ENCODE results near the gene ZFAND6.
"Not testable (repeated sequence)": the region's sequence is repeated elsewhere in the genome, so short reads cannot be mapped to it uniquely, and the experiment has no call there.

The ZFAND6 gene

GRCh38 chr15:80019168-80019745, 40.2 kb upstream of the ZFAND6 start:
- Histone ChIP-seq H3K4me3 (no peak overlapping the region), H3K36me3 (ENCODE audit: insufficient read depth, low read length) (no peaks in the 10 kb centered on the region), H3K9ac (ENCODE audit: insufficient read length) (no peak overlapping the region), H3K9me3 (ENCODE audit: low read depth, low read length) (no peaks in the 10 kb centered on the region), H3K27ac (no peak overlapping the region)
- no peak for TF ChIP-seq EZH2 (IDR thresholded peaks at IDR 0.05)
- no peak for TF ChIP-seq FOXP2 (optimal IDR thresholded peaks at IDR 0.05; ENCODE audit: control extremely low read depth, extremely low read length, insufficient read depth)
- TF ChIP-seq POLR2AphosphoS5 (IDR thresholded peaks at IDR 0.05; ENCODE audit: borderline replicate concordance, low read depth, low read length) = no peak
- DNase-seq (ENCODE audit: low read depth, low spot score) = no peak

GRCh38 chr15:80020149-80020548, 39.3 kb upstream of the ZFAND6 start:
- not testable (repeated sequence) for H3K4me3 ChIP-seq; H3K27ac ChIP-seq; H3K9me3 ChIP-seq (ENCODE audit: low read depth, low read length); H3K36me3 ChIP-seq (ENCODE audit: insufficient read depth, low read length); DNase-seq (ENCODE audit: low read depth, low spot score); H3K9ac ChIP-seq (ENCODE audit: insufficient read length)

- DNase-seq (ENCODE audit: low read depth, low spot score) = no peak
- Histone ChIP-seq H3K4me3 (no peak overlapping the region), H3K9ac (ENCODE audit: insufficient read length) (no peak overlapping the region), H3K9me3 (ENCODE audit: low read depth, low read length) (no peaks in the 10 kb centered on the region), H3K36me3 (ENCODE audit: insufficient read depth, low read length) (no peaks in the 10 kb centered on the region), H3K27ac (no peak overlapping the region)
- no peak for TF ChIP-seq EZH2 (IDR thresholded peaks at IDR 0.05)
- no peak for TF ChIP-seq FOXP2 (optimal IDR thresholded peaks at IDR 0.05; ENCODE audit: control extremely low read depth, extremely low read length, insufficient read depth)
- no peak for TF ChIP-seq POLR2AphosphoS5 (IDR thresholded peaks at IDR 0.05; ENCODE audit: borderline replicate concordance, low read depth, low read length)
Measured at GRCh38 chr15:80020731-80021130, 38.7 kb upstream of the ZFAND6 start.

GRCh38 chr15:80026310-80026709, 33.2 kb upstream of the ZFAND6 start:
- Histone ChIP-seq H3K9me3 (ENCODE audit: low read depth, low read length) (no peaks in the 10 kb centered on the region), H3K9ac (ENCODE audit: insufficient read length) (no peak overlapping the region), H3K27ac (no peak overlapping the region), H3K36me3 (ENCODE audit: insufficient read depth, low read length) (no peaks in the 10 kb centered on the region), H3K4me3 (no peak overlapping the region)
- no peak for DNase-seq (ENCODE audit: low read depth, low spot score)
- TF ChIP-seq POLR2AphosphoS5 (IDR thresholded peaks at IDR 0.05; ENCODE audit: borderline replicate concordance, low read depth, low read length) = no peak
- TF ChIP-seq FOXP2 (optimal IDR thresholded peaks at IDR 0.05; ENCODE audit: control extremely low read depth, extremely low read length, insufficient read depth) = no peak
- no peak for TF ChIP-seq EZH2 (IDR thresholded peaks at IDR 0.05)

- Histone ChIP-seq H3K36me3 (ENCODE audit: insufficient read depth, low read length) (no peaks in the 10 kb centered on the region), H3K4me3 (no peak overlapping the region), H3K9me3 (ENCODE audit: low read depth, low read length) (no peaks in the 10 kb centered on the region), H3K9ac (ENCODE audit: insufficient read length) (no peak overlapping the region), H3K27ac (no peak overlapping the region)
- DNase-seq (ENCODE audit: low read depth, low spot score) = no peak
- TF ChIP-seq FOXP2 (optimal IDR thresholded peaks at IDR 0.05; ENCODE audit: control extremely low read depth, extremely low read length, insufficient read depth) = no peak
- TF ChIP-seq EZH2 (IDR thresholded peaks at IDR 0.05) = no peak
- TF ChIP-seq POLR2AphosphoS5 (IDR thresholded peaks at IDR 0.05; ENCODE audit: borderline replicate concordance, low read depth, low read length) = no peak
Measured at GRCh38 chr15:80026754-80027153, 32.7 kb upstream of the ZFAND6 start.

- no peak for DNase-seq (ENCODE audit: low read depth, low spot score)
- no peak for TF ChIP-seq FOXP2 (optimal IDR thresholded peaks at IDR 0.05; ENCODE audit: control extremely low read depth, extremely low read length, insufficient read depth)
- no peak for TF ChIP-seq EZH2 (IDR thresholded peaks at IDR 0.05)
- no peak for TF ChIP-seq POLR2AphosphoS5 (IDR thresholded peaks at IDR 0.05; ENCODE audit: borderline replicate concordance, low read depth, low read length)
- no peaks in the 10 kb centered on the region for H3K36me3 ChIP-seq (ENCODE audit: insufficient read depth, low read length)
- no peak overlapping the region for H3K9ac ChIP-seq (ENCODE audit: insufficient read length)
- no peak overlapping the region for H3K4me3 ChIP-seq
- H3K9me3 ChIP-seq (ENCODE audit: low read depth, low read length) = no peaks in the 10 kb centered on the region
- H3K27ac ChIP-seq = no peak overlapping the region
Measured at GRCh38 chr15:80028937-80029336, 30.5 kb upstream of the ZFAND6 start.

- Histone ChIP-seq H3K36me3 (ENCODE audit: insufficient read depth, low read length) (no peaks in the 10 kb centered on the region), H3K4me3 (no peak overlapping the region), H3K9ac (ENCODE audit: insufficient read length) (no peak overlapping the region), H3K9me3 (ENCODE audit: low read depth, low read length) (no peaks in the 10 kb centered on the region), H3K27ac (no peak overlapping the region)
- no peak for DNase-seq (ENCODE audit: low read depth, low spot score)
- TF ChIP-seq EZH2 (IDR thresholded peaks at IDR 0.05) (no peak), POLR2AphosphoS5 (IDR thresholded peaks at IDR 0.05; ENCODE audit: borderline replicate concordance, low read depth, low read length) (no peak), FOXP2 (optimal IDR thresholded peaks at IDR 0.05; ENCODE audit: control extremely low read depth, extremely low read length, insufficient read depth) (no peak)
Measured at GRCh38 chr15:80031841-80032240, 27.6 kb upstream of the ZFAND6 start.

GRCh38 chr15:80034629-80035028, 24.8 kb upstream of the ZFAND6 start:
- H3K9me3 ChIP-seq (ENCODE audit: low read depth, low read length) = no peaks in the 10 kb centered on the region
- TF ChIP-seq EZH2 (IDR thresholded peaks at IDR 0.05) (no peak), POLR2AphosphoS5 (IDR thresholded peaks at IDR 0.05; ENCODE audit: borderline replicate concordance, low read depth, low read length) (no peak), FOXP2 (optimal IDR thresholded peaks at IDR 0.05; ENCODE audit: control extremely low read depth, extremely low read length, insufficient read depth) (no peak)
- H3K9ac ChIP-seq (ENCODE audit: insufficient read length) = no peak overlapping the region
- no peaks in the 10 kb centered on the region for H3K36me3 ChIP-seq (ENCODE audit: insufficient read depth, low read length)
- no peak overlapping the region for H3K27ac ChIP-seq
- no peak for DNase-seq (ENCODE audit: low read depth, low spot score)
- H3K4me3 ChIP-seq = no peak overlapping the region

- no peak overlapping the region for H3K4me3 ChIP-seq
- H3K36me3 ChIP-seq (ENCODE audit: insufficient read depth, low read length) = no peaks in the 10 kb centered on the region
- no peak overlapping the region for H3K9ac ChIP-seq (ENCODE audit: insufficient read length)
- no peaks in the 10 kb centered on the region for H3K9me3 ChIP-seq (ENCODE audit: low read depth, low read length)
- DNase-seq (ENCODE audit: low read depth, low spot score) = no peak
- no peak for TF ChIP-seq FOXP2 (optimal IDR thresholded peaks at IDR 0.05; ENCODE audit: control extremely low read depth, extremely low read length, insufficient read depth)
- no peak for TF ChIP-seq POLR2AphosphoS5 (IDR thresholded peaks at IDR 0.05; ENCODE audit: borderline replicate concordance, low read depth, low read length)
- no peak for TF ChIP-seq EZH2 (IDR thresholded peaks at IDR 0.05)
- H3K27ac ChIP-seq = no peak overlapping the region
Measured at GRCh38 chr15:80036071-80036470, 23.4 kb upstream of the ZFAND6 start.

Measured in SK-N-MC (cell line).